HG02885 (cell line): ENCODE data around the gene TMC4.
"Not testable (repeated sequence)": the region's sequence is repeated elsewhere in the genome, so short reads cannot be mapped to it uniquely, and the experiment has no call there.

ENCODE experiments used
- ATAC-seq: cut with Tn5 transposase; IDR thresholded peaks from one replicate; pipeline ENCODE4 v1.9.1; 2021; ENCODE audit warnings: mild to moderate bottlenecking; ENCODE audit not compliant: unreplicated experiment, poor library complexity

Gene TMC4

GRCh38 chr19:54180691-54181091 lies 7.7 kb upstream of the TMC4 start:
- ATAC-seq: no peak

GRCh38 chr19:54179921-54180461 lies 7.0 kb upstream of the TMC4 start:
- no peak for ATAC-seq

- no peak for ATAC-seq
Measured at GRCh38 chr19:54179262-54179852, 6.4 kb upstream of the TMC4 start.

- ATAC-seq: no peak
Measured at GRCh38 chr19:54178581-54179261, 5.8 kb upstream of the TMC4 start.

- ATAC-seq: no peak
Measured at GRCh38 chr19:54173951-54174834, 1.2 kb upstream of the TMC4 start.

- no peak for ATAC-seq
Measured at GRCh38 chr19:54173359-54173699, 369 bp upstream of the TMC4 start.

GRCh38 chr19:54171736-54172431 lies 1.1 kb downstream of the TMC4 start:
- ATAC-seq: not testable (repeated sequence)

GRCh38 chr19:54169149-54169740 lies 3.7 kb downstream of the TMC4 start:
- no peak for ATAC-seq

- ATAC-seq: peak; percentile 66
Measured at GRCh38 chr19:54168174-54168917, 4.6 kb downstream of the TMC4 start.

GRCh38 chr19:54165222-54165621 lies 7.7 kb downstream of the TMC4 start:
- ATAC-seq: no peak

GRCh38 chr19:54164369-54165068 lies 8.4 kb downstream of the TMC4 start:
- ATAC-seq: no peak

GRCh38 chr19:54162884-54163283 lies 10.1 kb downstream of the TMC4 start:
- ATAC-seq: no peak

- no peak for ATAC-seq
Measured at GRCh38 chr19:54162241-54162805, 10.6 kb downstream of the TMC4 start.

GRCh38 chr19:54160854-54161253 lies 12.1 kb downstream of the TMC4 start:
- ATAC-seq: no peak

GRCh38 chr19:54160182-54160811 lies 12.7 kb downstream of the TMC4 start:
- no peak for ATAC-seq

- peak; percentile 92 for ATAC-seq
Measured at GRCh38 chr19:54159352-54160181, 13.4 kb downstream of the TMC4 start, which contains the start of gene LENG1. LENG1 (minus strand) TSS chr19:54159721; CDS start chr19:54159695, 26 bp downstream.

GRCh38 chr19:54158812-54159351 lies 14.1 kb downstream of the TMC4 start:
- ATAC-seq: no peak
